C4-2B (cell line): ENCODE results near the gene STARD3NL.

Experiments used
- ZFX ChIP-seq: fragments of 450-650 bp; IDR thresholded peaks from 2 replicates; pipeline ENCODE4 v1.6.1; 2017
- TF ChIP-seq, protein P1 (sequence below): fragments of 450-650 bp; conservative IDR thresholded peaks from 2 replicates; pipeline ENCODE4 v1.5.1; 2017; ENCODE audit warnings: mild to moderate bottlenecking

DNA sequence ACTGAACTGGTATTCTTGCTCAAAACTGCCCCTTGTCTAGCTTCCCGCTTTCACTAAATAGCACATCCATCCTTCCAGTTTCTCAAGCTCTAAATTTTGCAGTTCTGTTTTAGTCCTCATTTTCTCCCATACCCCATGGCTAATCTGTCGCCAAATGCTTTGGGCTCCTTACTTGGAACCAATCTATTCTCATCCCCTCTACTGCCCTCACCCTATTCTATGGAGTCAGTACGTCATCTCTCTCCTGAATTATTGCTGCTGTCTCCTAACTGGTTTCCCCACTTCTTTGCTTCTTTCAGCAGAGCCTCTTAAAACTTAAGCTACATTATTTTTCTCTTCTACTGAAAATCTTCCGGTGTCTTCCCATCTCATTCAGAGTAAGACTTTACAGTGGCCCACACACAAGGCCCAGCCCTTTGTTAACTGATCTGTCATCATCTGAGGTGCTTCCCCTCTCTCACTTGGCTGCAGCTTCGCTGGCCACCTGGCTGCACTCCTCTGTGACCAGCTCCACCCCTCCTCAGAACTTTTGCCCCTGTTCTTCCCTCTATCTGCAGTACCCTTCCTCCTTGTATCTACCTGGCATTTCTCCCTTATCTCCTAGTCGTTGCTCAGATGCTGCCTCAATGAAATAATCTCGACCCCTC, 9.9 kb downstream of the STARD3NL start:
- TF ChIP-seq, protein P1, sequence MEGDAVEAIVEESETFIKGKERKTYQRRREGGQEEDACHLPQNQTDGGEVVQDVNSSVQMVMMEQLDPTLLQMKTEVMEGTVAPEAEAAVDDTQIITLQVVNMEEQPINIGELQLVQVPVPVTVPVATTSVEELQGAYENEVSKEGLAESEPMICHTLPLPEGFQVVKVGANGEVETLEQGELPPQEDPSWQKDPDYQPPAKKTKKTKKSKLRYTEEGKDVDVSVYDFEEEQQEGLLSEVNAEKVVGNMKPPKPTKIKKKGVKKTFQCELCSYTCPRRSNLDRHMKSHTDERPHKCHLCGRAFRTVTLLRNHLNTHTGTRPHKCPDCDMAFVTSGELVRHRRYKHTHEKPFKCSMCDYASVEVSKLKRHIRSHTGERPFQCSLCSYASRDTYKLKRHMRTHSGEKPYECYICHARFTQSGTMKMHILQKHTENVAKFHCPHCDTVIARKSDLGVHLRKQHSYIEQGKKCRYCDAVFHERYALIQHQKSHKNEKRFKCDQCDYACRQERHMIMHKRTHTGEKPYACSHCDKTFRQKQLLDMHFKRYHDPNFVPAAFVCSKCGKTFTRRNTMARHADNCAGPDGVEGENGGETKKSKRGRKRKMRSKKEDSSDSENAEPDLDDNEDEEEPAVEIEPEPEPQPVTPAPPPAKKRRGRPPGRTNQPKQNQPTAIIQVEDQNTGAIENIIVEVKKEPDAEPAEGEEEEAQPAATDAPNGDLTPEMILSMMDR: no peak
- TF ChIP-seq ZFX: no peak
